ENCODE data around the gene NEBL.

The NEBL gene

GRCh38 chr10:20870834-20871233, 26.3 kb downstream of the NEBL start:
- in situ Hi-C loops (cut with MboI; ENCODE audit: low sequenced_read_pairs): no loop called here

GRCh38 chr10:20863008-20863407, 34.1 kb downstream of the NEBL start:
- in situ Hi-C loops (cut with MboI; ENCODE audit: low sequenced_read_pairs): no loop called here

- in situ Hi-C loops (cut with MboI; ENCODE audit: low sequenced_read_pairs): no loop called here
These were observed 38.6 kb downstream of the NEBL start for GRCh38 chr10:20858292-20859124.

- in situ Hi-C loops (cut with MboI; ENCODE audit: low sequenced_read_pairs): no loop called here
These were observed 40.6 kb downstream of the NEBL start for GRCh38 chr10:20856484-20856883.

GRCh38 chr10:20855398-20856038, 41.6 kb downstream of the NEBL start:
- in situ Hi-C loops (cut with MboI; ENCODE audit: low sequenced_read_pairs): no loop called here

GRCh38 chr10:20853276-20853675, 43.8 kb downstream of the NEBL start:
- in situ Hi-C loops (cut with MboI; ENCODE audit: low sequenced_read_pairs): no loop called here

GRCh38 chr10:20852303-20852702, 44.8 kb downstream of the NEBL start:
- in situ Hi-C loops (cut with MboI; ENCODE audit: low sequenced_read_pairs): no loop called here

- in situ Hi-C loops (cut with MboI; ENCODE audit: low sequenced_read_pairs): no loop called here
These were observed 49.6 kb downstream of the NEBL start for GRCh38 chr10:20847512-20847911.

- in situ Hi-C loops (cut with MboI; ENCODE audit: low sequenced_read_pairs): no loop called here
These were observed 50.8 kb downstream of the NEBL start for GRCh38 chr10:20846263-20846662.

GRCh38 chr10:20841419-20841818, 55.7 kb downstream of the NEBL start:
- in situ Hi-C loops (cut with MboI; ENCODE audit: low sequenced_read_pairs): no loop called here

- in situ Hi-C loops (cut with MboI; ENCODE audit: low sequenced_read_pairs): no loop called here
These were observed 57.2 kb downstream of the NEBL start for GRCh38 chr10:20839910-20840309.

GRCh38 chr10:20839141-20839540, 58.0 kb downstream of the NEBL start:
- in situ Hi-C loops (cut with MboI; ENCODE audit: low sequenced_read_pairs): no loop called here

GRCh38 chr10:20836401-20836800, 60.7 kb downstream of the NEBL start:
- in situ Hi-C loops (cut with MboI; ENCODE audit: low sequenced_read_pairs): no loop called here

- in situ Hi-C loops (cut with MboI; ENCODE audit: low sequenced_read_pairs): no loop called here
These were observed 61.8 kb downstream of the NEBL start for GRCh38 chr10:20835335-20835734.

GRCh38 chr10:20834825-20835224, 62.3 kb downstream of the NEBL start:
- in situ Hi-C loops (cut with MboI; ENCODE audit: low sequenced_read_pairs): no loop called here

GRCh38 chr10:20822825-20823224, 74.3 kb downstream of the NEBL start:
- in situ Hi-C loops (cut with MboI; ENCODE audit: low sequenced_read_pairs): no loop called here

GRCh38 chr10:20817646-20818045, 79.5 kb downstream of the NEBL start:
- in situ Hi-C loops (cut with MboI; ENCODE audit: low sequenced_read_pairs): no loop called here

- in situ Hi-C loops (cut with MboI; ENCODE audit: low sequenced_read_pairs): no loop called here
These were observed 80.0 kb downstream of the NEBL start for GRCh38 chr10:20817116-20817515.

GRCh38 chr10:20814116-20814515, 83.0 kb downstream of the NEBL start:
- in situ Hi-C loops (cut with MboI; ENCODE audit: low sequenced_read_pairs): no loop called here

- in situ Hi-C loops (cut with MboI; ENCODE audit: low sequenced_read_pairs): no loop called here
These were observed 86.0 kb downstream of the NEBL start for GRCh38 chr10:20811131-20811530.

- in situ Hi-C loops (cut with MboI; ENCODE audit: low sequenced_read_pairs): no loop called here
These were observed 87.5 kb downstream of the NEBL start for GRCh38 chr10:20809631-20810030.

GRCh38 chr10:20806487-20806886, 90.6 kb downstream of the NEBL start:
- in situ Hi-C loops (cut with MboI; ENCODE audit: low sequenced_read_pairs): no loop called here

Data from hTERT RPE-1 (cell line).